EH (cell line): ENCODE measurements around the gene ZNF346.

ENCODE experiments used
- DNase-seq: peaks from one replicate; pipeline ENCODE4 v3.0.0-alpha.2; 2015; ENCODE audit warnings: low read depth

Gene ZNF346

DNA sequence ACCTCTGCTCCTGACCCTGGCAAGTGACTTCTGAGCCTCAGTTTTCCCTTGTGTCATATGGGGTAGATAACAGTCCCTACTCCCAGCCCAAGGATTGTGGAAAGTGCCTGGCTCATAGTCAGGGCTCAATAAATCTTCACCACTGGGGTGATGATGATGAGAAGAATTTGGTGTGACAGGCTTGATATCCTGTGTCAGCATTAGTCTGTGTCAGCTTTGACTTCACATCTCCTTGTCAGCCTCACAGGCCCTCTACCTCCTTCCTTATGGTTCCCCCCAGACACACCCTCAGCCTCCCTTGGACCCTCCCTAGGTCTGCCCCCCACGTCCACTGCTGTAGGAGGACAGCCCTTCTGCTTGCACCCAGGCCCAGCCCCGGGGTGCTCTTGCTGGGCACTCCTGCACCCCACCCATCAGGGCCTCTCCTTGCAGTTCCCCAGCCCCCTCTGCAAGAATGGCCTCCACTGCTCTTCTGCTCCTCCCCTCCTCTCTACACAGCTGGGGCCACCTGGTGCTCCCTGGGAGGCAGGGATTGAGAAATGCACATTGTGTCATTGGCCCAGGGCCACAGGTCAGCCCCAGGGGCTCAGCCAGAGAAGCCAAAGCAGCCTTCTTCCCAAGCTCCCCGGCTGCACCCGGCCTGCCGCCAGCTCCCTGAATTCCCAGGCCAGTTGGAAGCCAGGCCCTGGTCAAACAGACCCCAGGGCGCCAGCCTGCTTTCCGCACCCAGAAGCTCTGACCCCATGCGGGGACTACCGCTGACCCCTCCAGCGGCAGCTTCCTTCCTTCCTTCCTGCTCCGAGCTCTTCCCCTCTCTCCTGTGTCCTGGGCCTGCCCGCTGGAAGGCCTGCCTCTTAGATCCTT is 72.0 kb downstream of the ZNF346 start:
- DNase-seq, result no peak

- no peak for DNase-seq
Observed at GRCh38 chr5:177095088-177095669, 72.7 kb downstream of the ZNF346 start.

- no peak for DNase-seq
Observed at GRCh38 chr5:177096162-177097015, 73.9 kb downstream of the ZNF346 start.

GRCh38 chr5:177097016-177097985 is 74.8 kb downstream of the ZNF346 start:
- DNase-seq, result no peak

GRCh38 chr5:177098120-177098469 is 75.6 kb downstream of the ZNF346 start:
- no peak for DNase-seq

- DNase-seq, result no peak
Observed at GRCh38 chr5:177098470-177099141, 76.1 kb downstream of the ZNF346 start.

- no peak for DNase-seq
Observed at GRCh38 chr5:177099422-177100093, 77.1 kb downstream of the ZNF346 start.

- DNase-seq, result peak; percentile 55
Observed at GRCh38 chr5:177100714-177101121, 78.2 kb downstream of the ZNF346 start.

DNA sequence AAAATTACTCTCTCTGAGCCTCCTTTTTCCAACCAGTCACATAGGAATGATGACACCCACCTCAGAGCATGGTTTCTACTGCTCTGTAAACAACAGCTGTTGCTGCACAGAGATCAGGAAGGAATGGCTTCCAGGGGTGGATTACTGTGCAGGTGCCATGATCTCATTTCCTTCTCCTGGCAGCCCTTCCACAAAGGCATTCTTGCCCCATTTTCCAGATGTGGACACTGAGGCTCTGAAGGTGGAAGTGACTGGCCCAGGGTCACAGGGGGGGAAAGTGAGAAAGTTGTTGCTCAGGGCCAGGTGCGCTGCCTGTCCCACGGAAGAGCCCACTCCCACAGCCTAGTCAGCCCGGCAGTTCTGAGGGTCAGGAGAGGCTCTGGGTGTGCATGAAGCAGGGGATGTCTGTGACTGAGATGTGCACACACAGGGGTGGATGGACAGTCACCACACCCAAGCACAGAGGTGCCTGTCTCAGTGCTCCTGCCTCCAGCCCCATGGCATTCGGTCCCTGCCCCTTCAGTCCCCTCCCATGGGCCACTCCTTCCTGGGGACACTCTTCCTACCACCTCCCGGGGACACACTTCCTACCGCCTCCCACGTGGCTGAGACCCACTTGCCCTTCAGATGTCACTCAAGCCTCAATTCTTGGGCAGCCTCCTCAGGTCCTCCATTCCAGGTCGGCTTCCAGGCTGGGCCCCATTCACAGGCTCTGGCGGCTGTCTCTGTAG is 81.2 kb downstream of the ZNF346 start:
- DNase-seq, result no peak

DNA sequence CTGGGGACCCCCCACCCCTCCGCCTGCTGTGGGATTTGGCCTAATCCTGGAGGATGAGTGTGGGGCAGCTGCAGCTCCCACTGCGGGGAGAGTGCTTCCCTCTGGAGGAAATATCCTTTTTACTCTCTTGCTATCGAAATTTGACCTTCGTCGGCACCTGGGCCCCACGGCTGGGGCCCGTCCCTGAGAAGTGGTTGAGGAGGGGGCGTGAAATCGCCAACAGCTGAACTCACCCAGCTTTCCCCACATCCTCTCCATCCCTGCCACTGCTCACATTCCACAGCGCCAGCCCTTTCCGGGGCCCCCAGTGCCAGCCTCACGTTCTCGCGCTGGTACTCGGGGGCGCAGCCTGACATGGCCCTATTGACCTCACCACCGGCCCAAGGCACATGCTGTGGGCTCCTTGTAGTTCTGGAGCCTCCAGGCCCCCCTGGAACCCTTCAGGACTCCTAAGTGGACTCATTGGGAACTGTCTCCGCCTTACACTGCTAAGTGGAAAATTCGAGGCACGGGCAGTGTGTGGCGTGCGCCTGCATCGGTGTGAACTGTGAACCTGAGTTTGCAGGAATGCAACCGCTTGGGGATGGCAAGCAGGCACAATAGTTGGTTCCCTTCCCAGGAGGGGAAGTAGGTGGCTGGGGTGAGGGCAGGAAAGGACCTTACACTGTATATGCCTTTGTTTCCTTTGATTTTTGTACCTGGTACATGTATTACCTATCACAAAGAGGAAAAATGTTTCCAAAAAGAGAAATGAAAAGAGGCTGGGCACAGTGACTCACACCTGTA is 83.4 kb downstream of the ZNF346 start:
- no peak for DNase-seq

- no peak for DNase-seq
Observed at GRCh38 chr5:177107159-177107558, 84.7 kb downstream of the ZNF346 start.

- DNase-seq, result no peak
Observed at GRCh38 chr5:177109810-177110209, 87.3 kb downstream of the ZNF346 start.

- DNase-seq, result peak; percentile 43
Observed at GRCh38 chr5:177111720-177112394, 89.4 kb downstream of the ZNF346 start.

DNA sequence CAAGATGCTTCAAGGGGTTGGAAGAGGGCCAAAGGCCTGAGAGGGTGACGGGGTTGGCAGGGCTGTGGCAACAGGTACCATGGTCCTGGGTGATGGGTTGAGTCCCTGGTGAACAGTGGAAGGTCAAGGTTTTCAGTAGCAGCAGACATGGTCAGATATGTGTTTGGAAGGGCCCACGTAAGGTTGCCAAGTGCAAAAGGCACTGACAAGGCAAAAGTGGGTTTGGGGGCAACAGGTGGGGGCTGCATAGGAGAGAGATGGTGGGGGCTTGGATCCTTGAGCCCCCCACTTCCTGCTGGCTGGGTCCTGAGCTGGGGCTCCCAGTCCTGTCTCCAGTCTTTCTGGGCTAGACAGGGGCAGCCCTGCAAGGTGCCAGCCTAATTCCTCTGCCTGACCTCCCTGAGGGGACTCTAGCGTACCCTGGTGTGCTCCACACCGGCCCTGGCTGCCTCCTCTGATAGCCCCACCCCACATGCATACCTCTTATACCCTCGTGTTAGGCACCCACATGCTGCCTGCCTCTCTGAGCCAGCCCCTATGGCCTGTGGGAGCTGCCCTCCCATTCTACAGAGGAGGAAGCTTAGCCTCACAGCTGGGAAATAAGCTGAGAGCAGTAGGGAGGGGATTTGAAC is 90.2 kb downstream of the ZNF346 start:
- DNase-seq, result no peak

DNA sequence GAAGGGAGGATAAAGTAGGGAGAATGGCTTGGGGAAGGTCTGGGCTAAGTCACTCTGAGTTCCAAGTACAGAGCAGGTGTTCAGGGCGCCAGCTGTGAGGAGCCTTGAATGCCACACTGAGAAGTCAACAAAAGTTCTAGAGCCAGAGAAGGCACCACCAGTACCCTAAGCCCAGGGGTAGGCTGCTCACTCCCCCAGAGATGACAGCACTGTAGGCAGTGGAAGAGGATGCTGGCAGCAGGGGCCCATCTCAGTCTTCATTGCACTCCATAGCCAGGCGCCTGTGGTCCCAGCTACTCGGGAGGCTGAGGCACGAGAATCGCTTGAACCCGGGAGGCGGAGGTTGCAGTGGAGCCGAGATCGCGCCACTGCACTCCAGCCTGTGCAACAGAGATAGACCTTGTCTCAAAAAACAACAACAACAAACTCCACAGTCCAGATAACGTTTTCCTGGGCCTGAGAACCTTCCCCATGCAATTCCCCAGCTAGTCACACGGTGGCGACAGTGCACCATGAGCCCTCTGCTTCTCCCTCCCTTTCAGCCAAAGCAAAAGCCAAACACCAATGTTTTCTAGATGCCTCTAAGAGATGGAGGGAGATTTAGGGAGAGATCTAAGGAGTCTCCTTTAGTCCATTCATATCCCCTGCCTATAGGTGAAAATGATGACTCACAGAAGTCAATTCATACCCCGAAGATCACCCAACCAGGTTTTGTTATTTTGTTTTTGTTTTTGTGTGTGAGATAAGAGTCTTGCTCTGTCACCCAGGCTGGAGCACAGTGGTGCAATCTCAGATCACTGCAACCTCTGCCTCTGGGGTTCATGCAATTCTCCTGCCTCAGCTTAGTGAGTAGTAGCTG is 91.3 kb downstream of the ZNF346 start:
- peak; percentile 75 for DNase-seq

DNA sequence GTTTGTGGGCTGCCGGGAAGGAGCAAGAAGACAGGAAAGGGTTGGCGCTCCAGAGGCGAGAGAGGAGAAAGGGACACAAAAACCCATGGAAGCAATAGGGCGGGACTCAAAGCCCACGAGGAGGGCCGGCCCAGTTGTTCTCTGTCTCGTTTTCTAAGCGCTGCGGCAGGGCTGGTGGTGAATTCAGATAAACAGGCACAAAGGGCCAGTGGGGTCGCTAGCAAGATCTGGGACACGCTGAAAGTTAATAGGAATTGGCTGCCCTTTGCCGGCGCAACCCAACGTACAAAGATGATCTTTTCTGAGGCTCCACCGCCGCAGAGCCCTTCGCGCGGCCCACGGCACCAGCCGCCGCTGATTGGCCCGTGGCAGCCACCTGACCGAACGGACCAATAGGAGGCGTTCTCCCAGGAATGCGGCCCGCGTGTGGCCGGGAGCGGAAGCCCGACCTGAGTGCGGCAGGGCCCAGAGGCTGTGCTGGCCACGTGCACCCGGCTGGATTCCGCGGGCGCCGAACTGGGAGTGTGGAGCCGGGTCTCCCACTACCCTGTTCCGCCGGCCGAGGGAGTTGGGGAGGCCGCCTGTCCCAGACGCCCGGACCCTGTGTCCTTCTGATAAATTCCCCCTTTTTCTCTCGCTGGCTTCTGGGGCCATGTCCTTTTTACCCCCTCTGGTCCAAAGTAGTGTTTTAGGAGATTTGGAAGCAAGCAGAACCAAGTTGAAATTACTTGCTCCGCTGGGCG is 94.3 kb downstream of the ZNF346 start:
- peak; percentile 63 for DNase-seq
